DOHH2 (cell line): ENCODE data around the gene GRIN1.
A peak's percentile ranks its signal among the peaks of the same experiment; 100 is the strongest.

Experiments
- H3F3A ChIP-seq: fragments of 200-600 bp; sonication (generic), shearing (Covaris generic); 2 replicates; pipeline ENCODE4 v1.6.0; 2016; ENCODE audit warnings: antibody characterized with exemption, mild to moderate bottlenecking; ENCODE audit not compliant: control insufficient read depth, insufficient read depth
- H3K27ac ChIP-seq: fragments of 200-600 bp; sonication (generic); 2 replicates; pipeline ENCODE4 v1.5.1; 2014; ENCODE audit warnings: low read depth, mild to moderate bottlenecking, low read length, moderate library complexity
- H3K27me3 ChIP-seq: fragments of 200-600 bp; sonication (generic); 2 replicates; pipeline ENCODE4 v1.6.1; 2014; ENCODE audit warnings: mild to moderate bottlenecking, low read length, mixed read lengths; ENCODE audit not compliant: control insufficient read depth
- H3K36me3 ChIP-seq: fragments of 200-600 bp; sonication (generic); 2 replicates; pipeline ENCODE4 v1.6.1; 2014; ENCODE audit warnings: mild to moderate bottlenecking, low read length, moderate library complexity, mixed read lengths; ENCODE audit not compliant: control insufficient read depth
- H3K4me1 ChIP-seq: fragments of 200-600 bp; sonication (generic); 2 replicates; pipeline ENCODE4 v1.6.1; 2014; ENCODE audit warnings: mild to moderate bottlenecking, low read length, mixed read lengths; ENCODE audit not compliant: control insufficient read depth
- H3K4me2 ChIP-seq: fragments of 200-600 bp; sonication (generic); 2 replicates; pipeline ENCODE4 v1.6.0; 2014; ENCODE audit warnings: mild to moderate bottlenecking, low read length, moderate library complexity
- H3K4me3 ChIP-seq: fragments of 200-600 bp; sonication (generic); 2 replicates; pipeline ENCODE4 v1.5.1; 2014; ENCODE audit warnings: mild to moderate bottlenecking, low read length, mixed read lengths
- H3K79me2 ChIP-seq: fragments of 200-600 bp; sonication (generic); 2 replicates; pipeline ENCODE4 v1.6.1; 2014; ENCODE audit warnings: mild to moderate bottlenecking, low read length, mixed read lengths; ENCODE audit not compliant: control insufficient read depth
- H3K9me2 ChIP-seq: fragments of 200-600 bp; sonication (generic); replicated peaks from 2 replicates; pipeline ENCODE4 v1.6.1; 2014; ENCODE audit warnings: mild to moderate bottlenecking, low read length, mixed read lengths; ENCODE audit not compliant: control insufficient read depth
- H3K9me3 ChIP-seq: fragments of 200-600 bp; sonication (generic); 2 replicates; pipeline ENCODE4 v1.6.1; 2014; ENCODE audit warnings: antibody characterized with exemption, low read length, mixed read lengths; ENCODE audit not compliant: control insufficient read depth, insufficient read depth
- H4K20me1 ChIP-seq: fragments of 200-600 bp; sonication (generic); 2 replicates; pipeline ENCODE4 v1.6.0; 2014; ENCODE audit warnings: low read depth, mild to moderate bottlenecking, antibody characterized with exemption, low read length, moderate library complexity; ENCODE audit not compliant: control insufficient read depth, insufficient read depth
- EZH2phosphoT487 ChIP-seq: fragments of 200-600 bp; sonication (generic); IDR thresholded peaks from 2 replicates; pipeline ENCODE4 v1.6.1; 2017; ENCODE audit warnings: borderline replicate concordance, mild to moderate bottlenecking, antibody characterized with exemption, low read length, moderate library complexity, mixed read lengths
- TF ChIP-seq, protein P1 (sequence below): fragments of 200-600 bp; sonication (generic); IDR thresholded peaks from one replicate; pipeline ENCODE4 v1.5.1; 2014; ENCODE audit warnings: antibody characterized with exemption, mild to moderate bottlenecking, low read depth, low read length; ENCODE audit not compliant: poor library complexity, severe bottlenecking

GRIN1 gene

DNA sequence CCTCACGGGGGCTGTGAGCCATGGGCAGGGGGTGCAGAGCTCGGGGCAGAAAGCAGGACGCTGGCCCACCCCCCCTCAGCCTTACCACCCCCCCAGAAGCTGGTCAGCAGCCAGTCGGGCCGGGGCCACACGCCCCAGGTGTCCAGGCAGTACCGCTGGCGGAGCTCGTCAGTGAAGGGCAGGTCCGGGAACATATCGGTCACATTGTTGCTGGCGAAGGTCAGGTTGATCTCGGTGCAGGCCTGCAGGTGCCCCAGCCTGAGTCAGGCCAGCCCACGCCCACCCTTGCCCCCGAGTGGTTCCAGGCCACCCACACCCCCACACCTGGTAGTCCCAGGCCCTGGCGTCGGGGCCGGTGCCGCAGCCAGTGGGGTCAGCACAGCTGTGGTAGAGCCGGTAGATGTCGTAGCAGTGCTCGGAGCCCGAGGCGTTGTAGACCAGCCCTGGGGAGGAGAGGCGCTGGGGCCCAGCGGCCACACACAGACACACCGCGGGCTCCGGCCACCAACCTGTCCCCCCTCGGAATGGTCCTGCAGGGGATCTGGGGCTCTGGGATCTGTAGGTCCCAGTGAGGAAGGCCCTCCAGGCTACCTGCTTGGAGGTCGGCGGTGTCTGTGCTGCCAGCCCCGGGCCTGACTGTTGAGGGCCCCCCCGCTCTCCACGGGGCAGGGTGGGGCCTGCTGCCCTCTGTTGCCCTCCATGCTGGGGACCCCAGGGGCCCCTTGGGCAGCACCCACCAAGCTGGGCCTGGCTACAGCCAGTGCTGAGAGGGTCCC is 27.0 kb upstream of the GRIN1 start:
- H3K79me2 ChIP-seq = peaks cover 26% of the 10 kb centered on the region
- H3K9me3 ChIP-seq = no peaks in the 10 kb centered on the region
- H3K4me2 ChIP-seq = no peak overlapping the region
- peaks cover 21% of the 10 kb centered on the region for H3K4me1 ChIP-seq
- H3K4me3 ChIP-seq = no peak overlapping the region
- no peaks in the 10 kb centered on the region; the same call in 1 of the 2 replicates for H3F3A ChIP-seq
- H3K27ac ChIP-seq = no peak overlapping the region
- H4K20me1 ChIP-seq = no peaks in the 10 kb centered on the region
- TF ChIP-seq, protein P1, sequence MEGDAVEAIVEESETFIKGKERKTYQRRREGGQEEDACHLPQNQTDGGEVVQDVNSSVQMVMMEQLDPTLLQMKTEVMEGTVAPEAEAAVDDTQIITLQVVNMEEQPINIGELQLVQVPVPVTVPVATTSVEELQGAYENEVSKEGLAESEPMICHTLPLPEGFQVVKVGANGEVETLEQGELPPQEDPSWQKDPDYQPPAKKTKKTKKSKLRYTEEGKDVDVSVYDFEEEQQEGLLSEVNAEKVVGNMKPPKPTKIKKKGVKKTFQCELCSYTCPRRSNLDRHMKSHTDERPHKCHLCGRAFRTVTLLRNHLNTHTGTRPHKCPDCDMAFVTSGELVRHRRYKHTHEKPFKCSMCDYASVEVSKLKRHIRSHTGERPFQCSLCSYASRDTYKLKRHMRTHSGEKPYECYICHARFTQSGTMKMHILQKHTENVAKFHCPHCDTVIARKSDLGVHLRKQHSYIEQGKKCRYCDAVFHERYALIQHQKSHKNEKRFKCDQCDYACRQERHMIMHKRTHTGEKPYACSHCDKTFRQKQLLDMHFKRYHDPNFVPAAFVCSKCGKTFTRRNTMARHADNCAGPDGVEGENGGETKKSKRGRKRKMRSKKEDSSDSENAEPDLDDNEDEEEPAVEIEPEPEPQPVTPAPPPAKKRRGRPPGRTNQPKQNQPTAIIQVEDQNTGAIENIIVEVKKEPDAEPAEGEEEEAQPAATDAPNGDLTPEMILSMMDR = no peak
- no peak for TF ChIP-seq EZH2phosphoT487
- no peaks in the 10 kb centered on the region for H3K9me2 ChIP-seq
- H3K36me3 ChIP-seq = peaks cover 61% of the 10 kb centered on the region
- H3K27me3 ChIP-seq = no peaks in the 10 kb centered on the region

DNA sequence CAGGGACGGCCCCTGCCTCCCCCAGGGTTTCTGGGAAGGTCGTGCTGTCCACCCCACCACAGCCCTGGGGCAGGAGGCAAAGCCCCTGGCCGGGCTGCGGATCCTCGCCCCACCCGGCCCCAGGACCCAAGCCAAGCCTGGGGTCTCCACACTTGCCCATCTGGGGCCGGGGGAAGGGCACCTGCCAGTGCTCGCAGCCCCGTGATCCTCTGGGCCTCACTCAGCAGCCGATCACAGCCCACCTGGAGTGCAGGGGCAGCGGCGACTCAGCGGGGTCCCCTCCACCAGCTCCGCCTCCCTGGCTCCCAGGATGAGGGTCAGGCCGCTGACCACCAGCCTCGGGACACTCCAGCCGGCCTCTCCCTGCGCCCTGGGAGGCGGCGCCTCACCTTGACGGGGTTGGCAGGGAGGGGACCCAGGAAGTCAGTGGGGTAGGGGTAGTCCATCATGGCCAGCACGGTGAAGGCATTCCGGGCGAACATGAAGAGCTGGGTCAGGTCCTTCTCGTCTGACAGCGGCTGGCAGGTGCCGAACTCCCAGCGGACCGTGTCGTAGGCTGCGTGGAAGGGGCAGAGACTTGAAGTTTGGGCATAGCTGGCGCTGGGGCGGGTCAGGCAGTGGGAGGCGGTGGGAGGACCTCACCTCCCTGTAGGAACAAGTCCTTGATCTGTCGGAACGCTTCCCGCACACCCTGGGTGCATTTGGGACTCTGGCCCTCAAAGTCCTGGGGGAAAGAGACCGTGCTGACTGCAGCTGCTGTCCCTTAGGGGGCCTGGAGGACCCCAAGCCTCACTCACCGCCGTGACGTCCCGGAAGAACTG is 26.2 kb upstream of the GRIN1 start:
- H3K27ac ChIP-seq = no peak overlapping the region
- H3K27me3 ChIP-seq = no peaks in the 10 kb centered on the region
- H3K36me3 ChIP-seq = peaks cover 54% of the 10 kb centered on the region
- no peaks in the 10 kb centered on the region for H3K9me2 ChIP-seq
- TF ChIP-seq EZH2phosphoT487 = no peak
- TF ChIP-seq, protein P1 = no peak
- no peaks in the 10 kb centered on the region for H3K9me3 ChIP-seq
- H4K20me1 ChIP-seq = no peaks in the 10 kb centered on the region
- H3K4me3 ChIP-seq = peak overlapping the region; percentile 64
- peaks cover 23% of the 10 kb centered on the region for H3K4me1 ChIP-seq
- peaks cover 26% of the 10 kb centered on the region for H3K79me2 ChIP-seq
- peak overlapping the region; percentile 65 for H3K4me2 ChIP-seq
- H3F3A ChIP-seq = no peaks in the 10 kb centered on the region; the same call in 1 of the 2 replicates

DNA sequence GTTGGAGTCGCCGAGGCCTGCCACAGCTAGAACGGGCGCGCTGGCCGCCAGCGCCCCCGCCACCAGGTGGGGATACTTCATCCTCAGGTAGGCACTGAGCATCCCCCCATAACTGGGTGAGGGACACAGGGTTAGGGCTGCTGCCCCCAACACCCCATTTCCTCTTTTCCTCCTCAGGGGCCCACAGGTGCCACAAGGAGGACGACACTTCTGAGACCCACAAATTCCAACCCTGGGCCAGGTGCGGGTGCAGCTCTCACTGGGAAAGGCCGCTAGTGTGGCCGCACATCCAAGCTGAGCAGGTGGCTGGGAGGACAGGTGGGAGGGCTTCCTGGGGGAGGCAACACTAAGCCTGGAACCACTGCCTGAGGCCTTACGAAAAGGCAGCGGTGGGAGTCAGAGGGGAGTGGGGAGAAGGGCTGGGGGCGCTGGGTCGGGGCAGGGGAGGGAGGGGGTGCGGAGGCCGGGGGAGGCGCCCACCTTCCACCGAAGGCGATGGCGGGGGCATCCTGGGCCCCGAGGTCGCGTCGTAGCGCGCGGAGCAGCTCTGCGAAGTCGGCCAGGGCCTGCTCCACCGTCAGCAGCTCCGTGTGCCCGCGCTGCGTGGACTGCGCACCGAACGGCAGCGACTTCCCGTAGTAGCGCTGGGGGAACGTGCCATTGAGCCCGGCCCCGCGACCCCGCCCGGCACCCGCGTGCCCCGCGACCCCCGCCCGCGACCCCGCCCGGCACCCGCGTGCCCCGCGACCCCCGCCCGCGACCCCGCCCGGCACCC is 25.4 kb upstream of the GRIN1 start:
- H3K79me2 ChIP-seq = peaks cover 26% of the 10 kb centered on the region
- peaks cover 47% of the 10 kb centered on the region for H3K36me3 ChIP-seq
- peaks cover 29% of the 10 kb centered on the region for H3K4me1 ChIP-seq
- no peaks in the 10 kb centered on the region for H3K9me2 ChIP-seq
- H3K9me3 ChIP-seq = no peaks in the 10 kb centered on the region
- TF ChIP-seq, protein P1 = no peak
- no peak for TF ChIP-seq EZH2phosphoT487
- no peaks in the 10 kb centered on the region for H4K20me1 ChIP-seq
- no peak overlapping the region for H3K27ac ChIP-seq
- H3F3A ChIP-seq = no peaks in the 10 kb centered on the region; the same call in 1 of the 2 replicates
- H3K4me2 ChIP-seq = peak overlapping the region; percentile 65
- H3K27me3 ChIP-seq = no peaks in the 10 kb centered on the region
- H3K4me3 ChIP-seq = peak overlapping the region; percentile 64
